H1 (cell line): ENCODE results near the gene SAP30. TPM values are rescaled to one million over a fixed set of nuclear protein-coding genes. Genes with fewer than 3 reads are reported as not detected.

Source experiments
- CTCF ChIA-PET: fragments of 300-600 bp; sonication (Branson Sonifier 250); formaldehyde crosslinking; loops from one replicate; lab custom pipeline; 2021; ENCODE audit not compliant: partially characterized antibody; lab: Charles Lee
- POLR2A ChIA-PET: fragments of 300-600 bp; sonication (Branson Sonifier 250); formaldehyde crosslinking; loops from one replicate; lab custom pipeline; 2021; ENCODE audit warnings: inconsistent platforms; ENCODE audit not compliant: partially characterized antibody; lab: Charles Lee
- DNase-seq, 2 experiments: peaks; one replicate each; pipeline versions ENCODE4 v3.0.0 to v3.0.0-alpha.2; 2010 to 2022; ENCODE audit warnings: low spot score in 2 of 2, low read depth in 1 of 2, mixed read lengths in 1 of 2
- FAIRE-seq: peaks from 2 replicates; lab custom pipeline; 2011; peaks lifted over from hg19 to GRCh38; lab: Jason Lieb, UNC
- H2AFZ ChIP-seq: 2 replicates; pipeline ENCODE4 v1.8.1; 2012; ENCODE audit warnings: low read length, inconsistent platforms
- H2AK5ac ChIP-seq: 2 replicates; pipeline ENCODE4 v1.6.1; 2013; ENCODE audit warnings: low read depth, low read length
- H2BK120ac ChIP-seq: replicated peaks from 2 replicates; pipeline ENCODE3; 2013; ENCODE audit warnings: low read depth, low read length, inconsistent platforms
- H2BK12ac ChIP-seq: 2 replicates; pipeline ENCODE4 v1.6.1; 2013; ENCODE audit warnings: low read depth, low read length
- H2BK15ac ChIP-seq: 2 replicates; pipeline ENCODE4 v1.6.1; 2013; ENCODE audit warnings: low read length
- H2BK20ac ChIP-seq: 2 replicates; pipeline ENCODE4 v1.6.1; 2013; ENCODE audit warnings: low read length
- H2BK5ac ChIP-seq: 2 replicates; pipeline ENCODE4 v1.6.1; 2013; ENCODE audit warnings: low read depth, low read length
- H3K14ac ChIP-seq: 2 replicates; pipeline ENCODE4 v1.6.1; 2013; ENCODE audit warnings: inconsistent platforms; ENCODE audit not compliant: insufficient read length
- H3K18ac ChIP-seq: 2 replicates; pipeline ENCODE4 v1.6.1; 2013; ENCODE audit warnings: low read length; ENCODE audit errors: extremely low read depth
- H3K23ac ChIP-seq: 2 replicates; pipeline ENCODE4 v1.6.1; 2013; ENCODE audit warnings: inconsistent platforms; ENCODE audit not compliant: insufficient read length
- H3K23me2 ChIP-seq: 2 replicates; pipeline ENCODE4 v1.6.1; 2013; ENCODE audit warnings: low read depth, low read length
- H3K27ac ChIP-seq: 2 replicates; pipeline ENCODE4 v1.6.1; 2011; ENCODE audit warnings: low read depth, low read length, inconsistent platforms
- H3K27me3 ChIP-seq, 4 experiments: replicated peaks in 1 of 4; 1 replicate in 1 of 4; 2 replicates in 3 of 4; pipeline versions ENCODE4 v1.6.1 to v1.8.1; 2011 to 2013; ENCODE audit warnings: low read length in 3 of 4, mild to moderate bottlenecking in 3 of 4, inconsistent platforms in 2 of 4, mixed read lengths in 2 of 4, moderate library complexity in 1 of 4; ENCODE audit not compliant: control insufficient read depth in 3 of 4, insufficient read depth in 3 of 4; ENCODE audit errors: extremely low read depth in 1 of 4
- H3K36me3 ChIP-seq, 4 experiments: 2 replicates each; pipeline versions ENCODE4 v1.6.1 to v1.8.1; 2011 to 2013; ENCODE audit warnings: mild to moderate bottlenecking in 4 of 4, low read length in 3 of 4, moderate library complexity in 2 of 4, control low read depth in 1 of 4, inconsistent platforms in 1 of 4; ENCODE audit not compliant: insufficient read depth in 4 of 4, control insufficient read depth in 2 of 4
- H3K4ac ChIP-seq: replicated peaks from 2 replicates; pipeline ENCODE3; 2013; ENCODE audit warnings: low read length, low read depth, mixed read lengths, inconsistent platforms; ENCODE audit not compliant: insufficient read length
- H3K4me1 ChIP-seq, 4 experiments: replicated peaks in 1 of 4; 1 replicate in 1 of 4; 2 replicates in 3 of 4; pipeline versions ENCODE4 v1.6.1 to v1.8.1; 2011 to 2013; ENCODE audit warnings: low read length in 3 of 4, inconsistent platforms in 2 of 4, mixed read lengths in 1 of 4; ENCODE audit not compliant: insufficient read depth in 4 of 4, control insufficient read depth in 3 of 4
- H3K4me2 ChIP-seq, 2 experiments: 2 replicates each; pipeline versions ENCODE4 v1.6.1 to v1.8.1; 2011 to 2013; ENCODE audit warnings: low read depth in 2 of 2, low read length in 2 of 2, control low read depth in 1 of 2, inconsistent platforms in 1 of 2, mild to moderate bottlenecking in 1 of 2; ENCODE audit not compliant: insufficient read depth in 1 of 2
- H3K4me3 ChIP-seq, 4 experiments: fragments of 200-600, 300-600 bp in 1 of 4; sonication (generic), shearing (Covaris generic), sonication (Bioruptor Twin) in 1 of 4; 2 replicates each; pipeline versions ENCODE4 v1.5.1 to v1.8.1; 2011 to 2016; ENCODE audit warnings: low read length in 4 of 4, low read depth in 3 of 4, control low read depth in 2 of 4, inconsistent platforms in 2 of 4, mild to moderate bottlenecking in 2 of 4, mixed read lengths in 1 of 4, moderate library complexity in 1 of 4; ENCODE audit not compliant: insufficient read depth in 2 of 4; ENCODE audit errors: extremely low read depth in 1 of 4
- H3K56ac ChIP-seq: replicated peaks from 2 replicates; pipeline ENCODE3; 2013; ENCODE audit warnings: low read depth, mild to moderate bottlenecking, mixed read lengths, low read length, inconsistent platforms; ENCODE audit not compliant: insufficient read length
- H3K79me1 ChIP-seq: 2 replicates; pipeline ENCODE4 v1.6.1; 2013; ENCODE audit warnings: low read depth, low read length, control low read depth
- H3K79me2 ChIP-seq, 2 experiments: 2 replicates each; pipeline versions ENCODE4 v1.6.1 to v1.8.1; 2012 to 2013; ENCODE audit warnings: low read length in 2 of 2, mild to moderate bottlenecking in 2 of 2, inconsistent platforms in 1 of 2; ENCODE audit not compliant: insufficient read depth in 2 of 2, control insufficient read depth in 1 of 2
- H3K9ac ChIP-seq, 4 experiments: replicated peaks in 1 of 4; 1 replicate in 1 of 4; 2 replicates in 3 of 4; pipeline versions ENCODE4 v1.6.1 to v1.8.1; 2011 to 2013; ENCODE audit warnings: low read depth in 3 of 4, low read length in 3 of 4, control low read depth in 2 of 4, mild to moderate bottlenecking in 2 of 4, moderate library complexity in 2 of 4, inconsistent platforms in 1 of 4; ENCODE audit errors: extremely low read depth in 1 of 4
- H3K9me3 ChIP-seq, 2 experiments: 2 replicates each; pipeline versions ENCODE4 v1.6.1 to v1.8.1; 2012 to 2013; ENCODE audit warnings: mild to moderate bottlenecking in 2 of 2, moderate library complexity in 2 of 2, control low read depth in 1 of 2, inconsistent platforms in 1 of 2, low read depth in 1 of 2, low read length in 1 of 2, mixed read lengths in 1 of 2; ENCODE audit not compliant: insufficient read depth in 2 of 2
- H4K20me1 ChIP-seq, 2 experiments: replicated peaks in 1 of 2; 2 replicates each; pipeline versions ENCODE3 to v1.8.1; 2011 to 2013; ENCODE audit warnings: inconsistent platforms in 2 of 2, low read length in 2 of 2, mild to moderate bottlenecking in 1 of 2; ENCODE audit not compliant: insufficient read depth in 2 of 2, control insufficient read depth in 1 of 2
- H4K5ac ChIP-seq: 2 replicates; pipeline ENCODE4 v1.6.1; 2013; ENCODE audit warnings: low read length, low read depth, mixed read lengths, inconsistent platforms; ENCODE audit not compliant: insufficient read length
- H4K8ac ChIP-seq: 2 replicates; pipeline ENCODE4 v1.8.0; 2013; ENCODE audit warnings: mild to moderate bottlenecking, moderate library complexity, low read length, inconsistent platforms; ENCODE audit not compliant: insufficient read depth; ENCODE audit errors: extremely low read depth
- H4K91ac ChIP-seq: replicated peaks from 2 replicates; pipeline ENCODE3; 2013; ENCODE audit warnings: low read length, mixed read lengths, inconsistent platforms; ENCODE audit not compliant: insufficient read length
- BCL11A ChIP-seq, 2 experiments: IDR thresholded peaks; one replicate each; pipeline ENCODE4 v1.6.1; 2011; ENCODE audit warnings: low read depth in 2 of 2, low read length in 2 of 2, mild to moderate bottlenecking in 2 of 2
- BRCA1 ChIP-seq: IDR thresholded peaks from 2 replicates; pipeline ENCODE4 v1.6.1; 2012; ENCODE audit warnings: low read depth, low read length, improper control_type of control experiment
- EGR1 ChIP-seq: IDR thresholded peaks from 2 replicates; pipeline ENCODE4 v1.6.1; 2011; ENCODE audit warnings: low read depth, low read length, borderline replicate concordance
- KDM5A ChIP-seq: fragments of 200-600 bp; IDR thresholded peaks from 2 replicates; pipeline ENCODE4 v1.7.1; 2012; ENCODE audit warnings: mild to moderate bottlenecking, low read length, inconsistent platforms, mixed read lengths
- MAFK ChIP-seq: IDR thresholded peaks from 2 replicates; pipeline ENCODE4 v1.6.1; 2012; ENCODE audit warnings: low read depth, mild to moderate bottlenecking, improper control_type of control experiment, low read length
- NRF1 ChIP-seq: IDR thresholded peaks from 2 replicates; pipeline ENCODE4 v1.6.1; 2011; ENCODE audit warnings: mild to moderate bottlenecking, low read depth, low read length, improper control_type of control experiment
- PHF8 ChIP-seq: fragments of 200-600 bp; sonication (generic); conservative IDR thresholded peaks from 2 replicates; pipeline ENCODE4 v1.7.1; 2012; ENCODE audit warnings: low read depth, mild to moderate bottlenecking, inconsistent platforms, low read length, moderate library complexity
- POU5F1 ChIP-seq: IDR thresholded peaks from 2 replicates; pipeline ENCODE4 v1.6.1; 2011; ENCODE audit warnings: low read depth, mild to moderate bottlenecking, low read length, moderate library complexity
- RFX5 ChIP-seq: IDR thresholded peaks from 2 replicates; pipeline ENCODE4 v1.6.1; 2011; ENCODE audit warnings: low read depth, low read length, improper control_type of control experiment, borderline replicate concordance
- RXRA ChIP-seq: IDR thresholded peaks from 2 replicates; pipeline ENCODE4 v1.6.1; 2011; ENCODE audit warnings: low read depth, mild to moderate bottlenecking, low read length, moderate library complexity; ENCODE audit not compliant: insufficient read depth
- SIN3A ChIP-seq, 2 experiments: IDR thresholded peaks in 1 of 2; conservative IDR thresholded peaks in 1 of 2; 2 replicates each; pipeline ENCODE4 v1.6.1; 2011 to 2012; ENCODE audit warnings: low read length in 2 of 2, improper control_type of control experiment in 1 of 2, low read depth in 1 of 2, mild to moderate bottlenecking in 1 of 2
- WGBS, 2 experiments: shearing (Covaris generic) in 1 of 2; methylation state at CpG; one replicate each; pipeline versions ENCODE4 v1.1.6 to v1.1.7; 2013 to 2015; ENCODE audit warnings: low lambda C conversion rate in 2 of 2, mixed read lengths in 2 of 2, inconsistent platforms in 1 of 2, low coverage in 1 of 2, missing lambda C conversion rate in 1 of 2; ENCODE audit not compliant: insufficient replicate concordance in 2 of 2, insufficient coverage in 1 of 2, insufficient read length in 1 of 2; ENCODE audit errors: extremely low coverage in 1 of 2, missing lambda C conversion rate in 1 of 2; 5-methylcytosine and 5-hydroxymethylcytosine counted together
- polyA plus RNA-seq, 7 experiments: library from polyadenylated mRNA; depleted of rRNA in 3 of 7; stranded (reverse) in 5 of 7; unstranded in 2 of 7; fragments of >200 nt in 5 of 7; fragments of 200-250 nt in 2 of 7; gene quantifications; 1 replicate in 5 of 7; 2 replicates in 1 of 7; 4 replicates in 1 of 7; pipeline versions ENCODE4 v1.2.1 to v1.2.3, GENCODE V29; 2011 to 2013; ENCODE audit warnings: missing spikeins in 2 of 7, mixed read lengths in 2 of 7
- total RNA-seq: library from RNA; stranded (reverse); fragmentation: NEBNext Ultra II Directional; extraction: Animal tissue kit (Norgen Biotek cat#: 25700); gene quantifications from 2 replicates; pipeline ENCODE4 v1.2.1, GENCODE V29; 2021
- TF ChIP-seq, protein P1 (sequence below): IDR thresholded peaks from 2 replicates; pipeline ENCODE4 v1.6.1; 2011; ENCODE audit warnings: low read length, improper control_type of control experiment

SAP30 gene
- total and polyA plus RNA-seq, 2 of the 8 experiments (the other 6 are each of a cell fraction or from before 2014, with no cell fraction given) = 7.7 to 21.1 TPM

DNA sequence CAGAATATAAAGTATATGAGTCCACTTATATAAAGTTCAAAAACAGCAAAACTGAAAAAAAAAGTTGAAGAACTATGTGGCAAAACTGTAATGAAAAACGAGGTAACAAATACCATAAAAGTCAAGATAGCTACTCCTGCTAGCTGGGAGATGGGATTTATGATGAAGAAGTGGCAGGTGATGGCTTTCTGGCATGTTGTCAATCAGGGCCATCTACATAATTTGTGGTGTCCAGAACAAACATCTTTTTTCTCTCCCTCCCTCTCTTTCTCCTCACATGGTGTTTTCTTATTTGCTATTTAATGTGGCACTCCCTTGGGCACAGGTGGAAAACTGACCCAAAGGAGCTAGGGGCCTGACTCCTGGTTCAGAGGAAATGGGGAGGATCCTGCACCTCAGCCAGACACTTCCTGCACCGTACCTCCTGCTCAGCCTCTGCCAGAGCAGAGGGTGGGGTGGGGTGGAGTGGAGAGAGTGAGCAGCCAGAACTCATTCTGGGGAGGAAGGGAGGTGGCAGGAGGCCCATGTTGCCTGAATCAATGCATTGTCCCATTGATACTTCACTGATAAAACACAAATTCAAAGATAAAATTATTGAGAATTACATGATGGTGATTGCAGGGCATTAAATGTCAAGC lies 5.3 kb upstream of the SAP30 start:
- FAIRE-seq = no peak
- Histone ChIP-seq H3K4me1 (no peaks in the 10 kb centered on the region), H3K14ac (no peak overlapping the region), H3K4me3 (no peak overlapping the region), H3K9me3 (no peaks in the 10 kb centered on the region), H3K36me3 (no peaks in the 10 kb centered on the region), H4K5ac (no peak overlapping the region), H3K23me2 (peaks cover 4% of the 10 kb centered on the region), H3K27me3 (no peaks in the 10 kb centered on the region), H2AFZ (no peak overlapping the region), H4K91ac (no peak overlapping the region), H3K18ac (no peak overlapping the region), H2BK120ac (no peak overlapping the region), H3K4ac (no peak overlapping the region), H2BK15ac (no peak overlapping the region), H3K4me2 (no peak overlapping the region), H2BK20ac (no peak overlapping the region), H2AK5ac (no peak overlapping the region), H2BK12ac (no peak overlapping the region), H4K8ac (no peak overlapping the region), H3K9ac (no peak overlapping the region), H3K27ac (no peak overlapping the region), H4K20me1 (no peaks in the 10 kb centered on the region), H3K79me1 (no peaks in the 10 kb centered on the region), H3K23ac (no peak overlapping the region), H3K56ac (no peak overlapping the region), H2BK5ac (no peak overlapping the region), H3K79me2 (no peaks in the 10 kb centered on the region)
- ChIA-PET CTCF (interaction anchor here (0.9 to 2.8 kb wide), 3 partner anchors 19 to 64 kb away, joined by 3 to 8 read pairs (median 3); no protein-coding TSS in a partner anchor), POLR2A (interaction anchor here (1.6 kb wide), 1 partner anchor 31 kb away, joined by 8 read pairs; the partner anchor contains the start of gene HMGB2)
- 76% methylated on average over 2 of the region's 2 CpGs; no CpG with 5 or more reads in 1 of the 2 experiments for whole genome bisulfite sequencing, 2 experiments
- TF ChIP-seq MAFK = no peak
- TF ChIP-seq RXRA = no peak
- TF ChIP-seq POU5F1 = no peak
- no peak for TF ChIP-seq PHF8
- TF ChIP-seq NRF1 = no peak
- TF ChIP-seq BRCA1 = no peak
- TF ChIP-seq BCL11A (IDR thresholded peaks at IDR 0.05; ENCODE audit: low read depth in 2 of 2, low read length in 2 of 2) = no peak
- TF ChIP-seq EGR1 = no peak
- no peak for TF ChIP-seq RFX5
- TF ChIP-seq, protein P1, sequence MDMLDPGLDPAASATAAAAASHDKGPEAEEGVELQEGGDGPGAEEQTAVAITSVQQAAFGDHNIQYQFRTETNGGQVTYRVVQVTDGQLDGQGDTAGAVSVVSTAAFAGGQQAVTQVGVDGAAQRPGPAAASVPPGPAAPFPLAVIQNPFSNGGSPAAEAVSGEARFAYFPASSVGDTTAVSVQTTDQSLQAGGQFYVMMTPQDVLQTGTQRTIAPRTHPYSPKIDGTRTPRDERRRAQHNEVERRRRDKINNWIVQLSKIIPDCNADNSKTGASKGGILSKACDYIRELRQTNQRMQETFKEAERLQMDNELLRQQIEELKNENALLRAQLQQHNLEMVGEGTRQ = no peak
- no peak for TF ChIP-seq SIN3A (conservative IDR thresholded peaks at IDR 0.05 in 1 of 2, IDR thresholded peaks at IDR 0.05 in 1 of 2; ENCODE audit: low read depth in 1 of 2, low read length in 2 of 2)
- no peak for TF ChIP-seq KDM5A
- DNase-seq = no peak
